Astrocyte of the cerebellum (primary cell): ENCODE measurements around the gene PC.

ENCODE experiments used
- DNase-seq: peaks from one replicate; pipeline ENCODE4 v3.0.0-alpha.2; 2011; ENCODE audit warnings: low read depth
- H3K4me3 ChIP-seq: 2 replicates; pipeline ENCODE4 v1.5.1; 2011; ENCODE audit warnings: mild to moderate bottlenecking, low read depth, low read length, moderate library complexity
- CTCF ChIP-seq: IDR thresholded peaks from 2 replicates; pipeline ENCODE4 v1.5.1; 2012; ENCODE audit warnings: low read length, low read depth, moderate library complexity, mild to moderate bottlenecking; ENCODE audit errors: missing control alignments
- in situ Hi-C: cut with HindIII; loops from 2 replicates; pipeline ENCODE4 v1.10.0; 2017; ENCODE audit warnings: low sequenced_read_pairs

The PC gene

DNA sequence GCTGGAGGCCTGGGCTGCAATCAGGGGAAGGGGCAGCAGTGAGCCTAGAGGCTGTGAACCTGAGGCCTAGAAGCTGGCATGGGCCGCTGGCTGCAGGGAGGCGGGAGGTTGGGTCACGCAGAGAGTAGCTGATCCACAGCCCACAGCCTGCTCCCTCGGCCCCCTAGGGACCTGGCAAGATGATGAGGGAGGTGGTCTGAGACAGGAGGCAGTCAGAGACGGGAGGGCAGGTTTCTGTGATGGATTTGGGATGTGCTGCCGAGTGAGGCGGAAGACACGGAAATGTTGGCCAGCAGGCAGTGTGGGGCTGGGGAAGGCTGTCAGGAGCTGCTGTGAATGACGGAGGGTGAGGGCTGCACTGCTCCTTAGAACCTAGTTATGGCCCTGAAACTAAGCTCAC is 78.6 kb downstream of the PC start:
- in situ Hi-C loops, result no loop called here
- no peak overlapping the region for H3K4me3 ChIP-seq
- DNase-seq, result no peak
- TF ChIP-seq CTCF, result no peak

DNA sequence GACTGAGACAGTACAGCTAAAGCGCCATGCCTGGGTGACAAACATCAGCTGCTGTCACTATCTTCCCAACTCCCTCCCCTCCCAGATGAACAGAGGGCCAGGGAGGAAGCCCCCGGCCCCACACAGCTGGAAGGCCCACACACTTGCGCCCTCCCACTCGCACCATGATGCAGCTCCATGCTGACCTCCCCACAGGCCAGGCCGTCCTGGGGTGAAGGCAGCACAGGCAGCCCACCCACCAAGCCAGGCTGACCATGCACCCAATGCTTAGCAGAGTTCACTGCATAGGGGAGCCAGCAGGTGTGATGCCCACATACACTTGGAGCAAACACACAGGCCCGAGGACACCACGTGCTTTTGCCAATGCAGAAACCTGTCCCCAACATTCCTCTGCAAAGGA is 79.2 kb downstream of the PC start:
- in situ Hi-C loops, result no loop called here
- H3K4me3 ChIP-seq, result no peak overlapping the region

GRCh38 chr11:66878474-66878873 is 79.7 kb downstream of the PC start:
- no peak for TF ChIP-seq CTCF
- H3K4me3 ChIP-seq, result no peak overlapping the region
- in situ Hi-C loops, result no loop called here
- no peak for DNase-seq

More for the DNA sequence above, 79.2 kb downstream of the PC start:
- no peak for TF ChIP-seq CTCF
- no peak for DNase-seq

DNA sequence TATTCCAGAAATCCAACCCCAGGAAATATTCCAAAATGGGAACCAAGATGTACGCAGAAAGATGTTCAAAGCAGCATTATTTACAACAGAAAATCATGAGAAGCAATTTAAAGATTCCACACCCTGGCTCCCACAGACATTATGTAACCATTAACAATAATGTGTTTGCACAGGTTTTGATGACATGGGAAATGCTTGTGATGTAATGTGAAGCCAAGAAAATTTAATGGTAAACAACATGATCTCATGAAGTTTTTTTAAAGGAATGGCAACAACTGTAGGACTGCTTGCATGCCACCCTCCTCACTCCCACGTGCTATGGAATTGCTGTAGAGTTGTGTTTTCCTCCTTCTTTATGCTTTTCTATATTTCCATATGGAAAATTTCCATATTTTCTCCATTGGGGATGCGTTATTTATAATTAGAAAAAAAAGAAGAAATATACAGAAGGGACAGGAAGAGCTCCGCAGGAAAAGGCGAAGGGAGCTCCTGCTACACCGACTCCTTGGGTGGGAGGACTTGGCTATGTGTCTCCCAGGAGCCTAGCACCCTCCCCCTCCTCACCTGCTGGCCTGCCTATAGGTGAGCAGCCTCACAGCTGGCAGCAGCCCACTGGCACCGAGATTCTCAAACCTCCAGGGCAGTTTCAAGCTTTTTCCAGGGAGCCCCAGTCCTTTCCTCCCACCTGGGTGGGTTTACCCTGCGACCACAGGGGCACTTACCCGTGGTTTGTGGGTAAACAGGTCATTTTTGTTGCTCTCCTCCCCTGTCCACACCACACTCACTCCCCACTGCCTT is 80.4 kb downstream of the PC start:
- no peak overlapping the region for H3K4me3 ChIP-seq
- in situ Hi-C loops, result no loop called here
- TF ChIP-seq CTCF, result no peak
- no peak for DNase-seq

DNA sequence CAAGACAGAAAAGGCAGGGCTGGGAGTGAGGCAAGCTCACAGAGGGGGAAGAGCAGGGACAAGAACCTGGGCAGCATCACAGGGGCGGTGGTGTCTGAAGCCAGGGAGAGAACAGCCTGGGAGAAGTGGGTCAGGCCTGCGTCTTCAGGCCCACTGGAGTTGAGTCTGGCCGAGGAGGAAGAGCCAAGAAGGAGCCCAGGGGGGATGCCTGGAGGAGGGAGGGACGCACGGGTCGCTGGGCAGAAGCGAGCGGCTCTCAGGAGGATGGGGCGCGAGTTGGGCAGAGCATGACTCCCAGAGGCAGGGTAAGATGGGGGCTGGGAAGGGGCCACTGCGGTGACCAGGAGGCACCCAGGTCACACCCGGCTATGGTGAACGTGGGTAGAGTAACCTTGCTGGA is 82.8 kb downstream of the PC start:
- no peak for TF ChIP-seq CTCF
- H3K4me3 ChIP-seq, result no peak overlapping the region
- no peak for DNase-seq
- in situ Hi-C loops, result no loop called here

- in situ Hi-C loops, result no loop called here
- no peak for DNase-seq
- H3K4me3 ChIP-seq, result no peak overlapping the region
- TF ChIP-seq CTCF, result no peak
These were observed 84.0 kb downstream of the PC start for GRCh38 chr11:66874232-66874631.
